Amygdala (tissue), 56 donors: ENCODE measurements around the gene SCAF8.
"Not testable (repeated sequence)": the region's sequence is repeated elsewhere in the genome, so short reads cannot be mapped to it uniquely, and the experiment has no call there.

ENCODE experiments used
- DNase-seq, 56 donors: peaks; one replicate each; lab custom pipeline; 2025; lab: John Stamatoyannopoulos, UW

SCAF8 gene

DNA sequence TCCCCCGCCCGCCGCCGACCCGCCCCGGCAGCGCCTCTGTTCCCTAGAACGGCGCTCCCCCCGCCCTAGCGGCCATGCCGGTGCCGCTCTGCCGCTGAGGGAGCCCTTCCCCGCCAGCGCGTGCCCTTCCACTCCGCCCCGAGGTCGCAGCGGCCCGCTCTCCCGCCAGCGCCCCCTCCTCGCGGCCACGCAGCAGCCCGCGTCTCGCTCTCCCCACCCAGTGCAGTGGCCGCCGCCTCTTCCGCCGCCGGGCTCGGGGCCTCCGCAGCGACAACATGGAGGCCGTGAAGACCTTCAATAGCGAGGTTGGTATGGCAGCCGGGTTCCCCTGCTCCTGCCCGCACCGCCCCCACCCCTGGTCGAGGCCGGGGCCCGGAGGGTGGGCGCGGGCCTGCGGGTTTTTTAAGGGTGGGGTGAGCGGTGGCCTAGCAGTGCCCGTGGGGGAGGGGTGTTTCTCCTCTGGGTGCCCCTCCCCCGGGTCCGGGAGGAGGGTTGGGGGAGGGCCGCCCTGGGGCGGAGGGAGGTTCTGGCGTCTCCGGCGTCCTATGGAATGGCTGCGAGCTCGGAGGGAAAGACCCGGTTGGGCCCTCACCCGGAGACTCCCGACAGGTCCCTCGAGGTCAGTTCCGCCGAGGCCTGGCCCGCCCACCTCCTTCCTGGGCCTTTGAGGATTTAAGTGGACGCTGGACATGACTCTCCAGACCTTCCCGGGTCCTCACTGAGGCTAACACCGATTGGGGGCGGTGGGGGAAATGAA, 588 bp downstream of the SCAF8 start:
- peak; percentile 15 to 98 (median 94) for DNase-seq

GRCh38 chr6:154736618-154737259, 3.5 kb downstream of the SCAF8 start:
- DNase-seq = no peak

GRCh38 chr6:154737424-154737823, 4.2 kb downstream of the SCAF8 start:
- no peak for DNase-seq

DNA sequence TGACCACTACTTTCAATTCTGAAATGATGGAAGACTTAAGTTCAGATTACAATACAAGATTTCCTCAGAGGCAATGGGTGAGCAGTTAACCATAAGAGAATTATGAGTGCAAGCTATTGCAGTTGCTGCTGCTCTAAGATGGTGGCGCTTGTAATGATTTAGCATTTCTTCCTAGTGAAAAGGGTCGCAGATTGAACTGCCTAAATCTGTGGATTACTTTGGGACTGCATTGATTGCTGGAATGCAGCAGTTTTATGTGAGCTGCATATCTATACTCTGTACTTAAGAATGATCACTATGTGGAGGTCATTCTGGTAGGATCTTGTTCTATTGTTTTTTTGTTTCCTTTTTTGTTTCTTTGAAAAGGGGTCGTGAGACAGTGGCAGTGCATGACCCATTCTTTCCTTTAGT, 5.3 kb downstream of the SCAF8 start:
- DNase-seq = no peak

DNA sequence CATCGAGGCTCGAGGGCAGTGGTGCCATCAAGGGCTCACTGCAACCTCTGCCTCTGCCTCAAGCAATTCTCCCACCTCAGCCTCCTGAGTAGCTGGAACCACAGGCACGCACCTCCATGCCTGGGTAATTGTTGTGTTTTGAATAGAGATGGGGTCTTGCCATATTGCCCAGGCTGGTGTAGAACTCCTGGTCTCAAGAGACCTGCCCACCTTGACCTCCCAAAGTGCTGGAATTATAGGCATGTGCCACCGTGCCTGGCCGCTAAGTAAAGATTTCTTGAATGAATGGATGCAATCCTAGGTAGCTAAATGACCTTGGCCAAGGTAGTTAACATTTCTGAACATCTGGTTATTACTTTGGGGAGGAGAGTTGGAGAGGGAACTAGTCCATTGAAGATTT, 7.4 kb downstream of the SCAF8 start:
- DNase-seq = no peak

DNA sequence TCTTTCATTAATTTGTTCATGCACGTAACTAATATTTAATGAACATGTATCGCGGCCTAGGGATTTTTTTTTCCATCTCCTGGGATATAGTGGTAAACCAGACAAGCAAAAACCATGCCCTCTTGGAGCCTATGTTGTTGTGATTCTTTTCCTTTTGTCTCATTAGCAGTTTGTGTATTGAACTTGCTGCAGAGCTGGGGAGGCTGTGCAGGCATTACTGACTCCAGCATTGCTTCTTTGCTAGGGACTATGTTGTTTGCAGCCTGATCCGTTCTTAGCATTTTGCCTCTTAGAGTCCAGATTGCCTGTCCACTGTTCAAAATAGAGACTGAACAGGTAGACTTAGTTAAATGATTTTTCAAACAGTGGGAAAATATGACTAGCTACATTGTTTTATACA, 9.7 kb downstream of the SCAF8 start:
- DNase-seq = no peak

- DNase-seq = not testable (repeated sequence)
Measured at GRCh38 chr6:154744029-154744745, 11.0 kb downstream of the SCAF8 start.

- DNase-seq = no peak
Measured at GRCh38 chr6:154745243-154745642, 12.0 kb downstream of the SCAF8 start.

- no peak for DNase-seq
Measured at GRCh38 chr6:154749341-154749740, 16.1 kb downstream of the SCAF8 start.

DNA sequence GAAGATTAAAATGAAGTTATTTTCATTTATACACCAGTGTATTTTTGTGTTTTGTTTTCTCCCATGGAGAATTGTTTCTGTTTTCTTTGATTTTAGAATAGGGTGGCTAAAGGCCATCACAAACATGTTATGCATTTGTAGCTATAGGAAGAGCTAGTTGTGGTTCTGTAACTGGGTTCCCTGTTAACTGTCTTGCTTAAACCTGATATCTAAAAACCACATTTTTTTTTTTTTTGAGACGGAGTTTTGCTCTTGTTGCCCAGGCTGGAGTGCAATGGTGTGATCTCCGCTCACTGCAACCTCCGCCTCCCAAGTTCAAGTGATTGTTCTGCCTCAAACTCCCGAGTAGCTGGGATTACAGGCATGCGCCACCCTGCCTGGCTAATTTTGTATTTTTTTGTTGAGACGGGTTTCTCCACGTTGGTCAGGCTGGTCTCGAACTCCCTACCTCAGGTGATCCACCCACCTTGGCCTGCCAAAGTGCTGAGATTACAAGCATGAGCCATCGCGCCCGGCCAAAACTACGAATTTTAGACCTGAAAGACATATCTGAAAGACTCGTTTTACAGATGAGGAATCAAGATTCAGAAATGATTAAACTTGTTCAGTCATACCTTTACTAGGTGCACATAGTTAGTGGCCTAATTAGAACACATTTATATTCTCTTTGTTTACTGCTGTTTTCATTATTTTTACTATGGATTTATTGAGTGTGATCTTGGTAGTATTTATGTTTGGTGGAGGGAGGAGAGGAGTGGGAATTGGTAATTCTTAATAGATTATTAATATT, 18.0 kb downstream of the SCAF8 start:
- DNase-seq = no peak

DNA sequence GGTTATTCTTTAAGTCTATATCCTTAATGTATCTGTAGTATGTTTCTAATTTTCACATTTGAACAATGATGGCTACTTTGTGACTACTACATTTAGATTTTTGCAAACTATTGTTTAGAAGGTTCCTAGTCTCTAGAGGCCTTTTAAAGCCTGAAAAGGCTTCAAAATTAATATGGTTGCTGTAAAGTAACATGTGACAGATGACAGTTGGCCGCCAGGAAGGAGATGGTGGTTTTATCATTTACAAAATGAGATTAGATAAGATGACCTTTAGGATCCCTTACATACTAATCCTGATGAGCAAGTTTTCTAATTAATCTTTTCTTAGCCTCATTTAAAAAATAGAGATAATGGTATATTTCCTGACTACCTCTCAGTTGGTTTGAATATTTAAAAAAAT, 18.8 kb downstream of the SCAF8 start:
- no peak for DNase-seq

DNA sequence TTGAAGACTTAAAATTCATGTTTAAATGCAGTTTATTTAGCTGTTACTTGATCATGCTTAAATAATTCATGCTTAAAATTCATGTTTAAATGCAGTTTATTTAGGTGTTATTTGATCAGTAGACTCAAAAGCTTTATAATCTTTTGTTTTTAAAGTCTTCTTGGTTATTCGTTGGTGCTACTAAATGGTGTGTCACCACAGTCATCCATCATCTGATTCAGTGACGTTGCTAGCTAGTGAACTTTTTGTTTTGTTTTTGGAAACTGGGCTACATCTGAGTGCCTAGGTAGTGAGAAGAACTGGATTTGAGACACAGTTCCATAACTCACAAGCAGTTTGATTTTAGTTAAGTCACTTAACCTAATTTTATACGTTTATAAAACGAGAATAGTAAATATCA, 20.9 kb downstream of the SCAF8 start:
- DNase-seq = no peak

- DNase-seq = no peak
Measured at GRCh38 chr6:154757352-154758050, 24.3 kb downstream of the SCAF8 start.

- no peak for DNase-seq
Measured at GRCh38 chr6:154758125-154758524, 24.9 kb downstream of the SCAF8 start.

GRCh38 chr6:154763650-154764049, 30.4 kb downstream of the SCAF8 start:
- DNase-seq = no peak

GRCh38 chr6:154765273-154765672, 32.1 kb downstream of the SCAF8 start:
- DNase-seq = no peak

GRCh38 chr6:154766288-154766687, 33.1 kb downstream of the SCAF8 start:
- DNase-seq = no peak

GRCh38 chr6:154767003-154767723, 33.9 kb downstream of the SCAF8 start:
- no peak for DNase-seq

- DNase-seq = no peak
Measured at GRCh38 chr6:154768280-154768679, 35.1 kb downstream of the SCAF8 start.
